Inflammatory macrophage treated with lipopolysaccharide for 1 hour (primary cell): Measurements from ENCODE around the gene SRGAP3.

Experiments used
- DNase-seq, 2 donors: peaks; one replicate each; pipeline ENCODE4 v3.0.0-alpha.2; 2020 to 2022

Gene SRGAP3

DNA sequence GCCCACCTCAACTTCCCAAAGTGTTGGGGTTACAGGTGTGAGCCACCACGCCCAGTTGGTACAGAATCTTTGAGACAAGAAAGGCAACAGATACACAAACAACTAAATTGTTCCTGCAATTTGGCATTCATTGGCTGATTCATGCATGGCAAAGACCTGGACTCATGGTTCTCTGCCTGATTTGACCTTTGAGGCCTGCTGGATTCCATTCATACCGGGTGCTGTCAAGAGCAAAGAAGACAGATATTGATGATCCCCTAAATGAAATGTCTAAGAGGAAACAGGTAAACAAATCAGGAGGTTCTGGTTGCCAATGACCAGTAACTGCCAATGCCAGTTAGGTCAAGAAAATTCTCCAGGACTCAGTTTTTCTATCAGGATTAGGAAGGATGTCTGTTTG is 242.2 kb downstream of the SRGAP3 start:
- no peak for DNase-seq

DNA sequence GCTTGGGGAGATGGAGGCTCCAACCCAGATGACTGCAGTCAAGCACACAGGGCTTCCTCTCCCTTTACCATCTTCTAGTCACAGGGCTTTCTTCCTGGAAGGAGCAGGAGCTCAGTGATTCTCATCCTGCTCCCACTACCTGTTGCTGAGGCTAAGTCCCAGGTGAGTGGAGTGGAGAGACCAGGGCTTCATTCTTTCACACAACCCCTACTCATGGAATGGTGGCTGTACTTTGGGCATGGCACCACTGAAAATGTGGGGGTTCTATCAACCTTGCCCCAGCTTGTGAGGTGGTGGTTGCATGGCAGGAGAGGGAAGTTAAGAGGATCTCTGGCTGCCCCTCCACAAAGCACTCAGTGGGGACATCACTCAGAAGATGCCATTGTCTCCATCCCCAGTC is 249.4 kb downstream of the SRGAP3 start:
- DNase-seq: no peak

DNA sequence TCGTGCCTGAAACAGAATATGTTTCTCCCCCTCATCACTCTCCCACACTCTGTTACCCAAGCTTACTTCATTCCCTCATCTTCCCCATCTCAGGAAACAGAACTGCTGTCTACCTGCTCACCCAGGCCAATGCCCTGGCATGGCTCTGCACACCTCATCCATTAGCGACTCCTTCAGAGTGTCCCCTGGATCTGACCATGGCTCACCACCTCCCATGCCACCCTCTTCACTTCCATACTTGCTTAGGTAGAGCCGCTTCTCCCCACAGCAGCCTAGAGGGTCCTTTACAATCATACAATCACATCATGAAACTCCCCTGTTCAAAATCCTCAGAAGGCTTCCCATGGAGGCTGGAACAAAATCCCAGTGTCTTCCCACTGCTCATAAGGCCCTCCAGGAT is 252.3 kb downstream of the SRGAP3 start:
- no peak for DNase-seq

DNA sequence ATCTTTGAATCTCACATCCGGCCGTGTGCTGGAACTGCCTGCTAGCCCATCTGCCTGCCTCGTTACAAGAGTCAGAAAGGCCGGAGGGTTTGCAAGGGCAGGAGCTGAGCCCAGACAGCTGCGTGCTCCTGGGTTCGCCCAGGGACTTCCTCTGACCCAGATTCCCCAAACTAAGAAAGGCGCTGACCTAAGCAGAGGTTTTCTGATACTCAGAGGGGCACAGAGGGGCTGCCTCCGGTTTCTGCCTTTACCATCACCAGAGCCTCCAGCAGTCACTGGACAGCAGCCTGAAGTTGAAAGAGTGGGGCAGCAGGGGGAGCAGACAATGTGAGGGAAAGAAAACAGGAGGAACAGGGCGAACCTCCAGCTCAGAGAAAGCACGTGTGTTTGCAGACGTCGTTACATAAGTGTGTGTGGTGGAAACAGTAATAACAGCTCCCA is 252.7 kb downstream of the SRGAP3 start:
- no peak for DNase-seq

DNA sequence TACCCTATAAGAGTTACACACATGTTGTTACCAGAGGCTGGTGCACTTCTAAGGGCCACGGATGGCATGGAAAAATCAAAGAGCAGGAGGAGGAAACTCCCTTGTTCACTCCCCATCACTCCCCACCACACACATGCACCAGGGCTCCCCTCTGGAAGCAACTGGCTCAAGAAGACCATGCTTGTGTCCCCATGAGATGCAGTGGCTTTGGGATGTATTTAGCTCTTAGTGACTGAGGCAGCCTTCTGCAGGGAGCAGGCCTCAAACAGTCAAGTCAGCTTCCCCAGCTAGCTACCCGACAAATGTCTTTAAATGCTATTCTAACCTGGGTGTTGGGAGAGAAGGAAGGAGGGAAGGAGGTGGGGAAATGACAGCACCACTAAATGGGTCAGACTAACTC is 253.2 kb downstream of the SRGAP3 start:
- DNase-seq: no peak

DNA sequence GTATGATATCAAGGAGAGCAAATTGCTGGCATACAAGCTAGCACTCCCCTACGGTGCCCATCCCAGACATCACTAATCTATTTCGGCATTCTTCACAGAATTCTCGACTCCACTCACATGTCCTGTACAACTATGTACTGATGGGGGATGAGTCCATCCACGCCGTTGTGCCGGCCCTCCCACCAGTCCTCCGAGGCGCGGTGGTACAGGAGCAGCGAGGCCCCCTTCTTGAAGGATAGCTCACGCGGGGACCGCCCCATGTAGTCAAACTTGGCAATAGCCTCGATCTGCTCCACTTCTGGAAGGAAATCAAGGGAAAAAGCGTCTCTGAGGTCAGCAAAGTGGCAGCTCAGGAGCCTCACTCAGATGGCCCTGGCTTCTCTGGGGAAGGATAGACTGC is 255.2 kb downstream of the SRGAP3 start:
- DNase-seq: no peak

DNA sequence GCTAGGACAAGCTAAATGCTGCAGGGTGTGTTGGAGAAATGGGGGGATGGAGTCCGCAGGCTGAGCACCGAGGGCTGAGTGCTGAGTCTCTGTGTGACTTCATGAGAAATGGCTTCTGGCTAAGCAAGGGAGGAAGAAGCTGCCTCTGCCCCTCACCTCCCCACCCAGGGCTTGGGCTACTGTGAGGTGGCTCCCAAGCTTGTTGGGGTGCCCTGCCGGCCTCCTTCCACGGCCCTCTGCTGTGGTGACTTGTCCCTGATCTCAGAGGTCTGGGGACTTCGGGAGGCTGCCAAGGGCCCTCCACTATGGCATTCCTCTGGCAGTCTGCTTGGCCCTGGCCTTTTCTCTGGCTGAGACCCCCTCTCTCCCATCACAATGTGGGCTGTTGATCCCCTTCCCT is 256.1 kb downstream of the SRGAP3 start:
- DNase-seq: no peak

DNA sequence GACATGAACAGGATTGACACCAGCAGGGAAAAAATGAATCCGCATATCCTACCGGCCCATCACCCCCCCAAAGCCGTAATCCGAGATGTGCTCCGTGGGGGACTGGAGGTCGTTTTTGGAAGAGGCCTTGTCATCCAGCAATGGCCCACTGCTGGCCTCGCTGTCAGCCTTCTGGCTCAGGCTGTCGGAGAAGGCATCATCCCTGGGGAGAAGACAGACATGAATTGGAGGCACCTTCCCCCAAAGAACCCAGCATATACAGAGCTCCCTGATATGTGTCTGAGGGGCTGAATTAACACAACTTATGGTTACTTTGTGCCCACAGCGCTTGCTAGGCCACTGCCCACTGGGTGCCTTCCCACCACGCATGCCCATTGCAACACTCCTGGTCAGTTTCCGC is 256.6 kb downstream of the SRGAP3 start:
- no peak for DNase-seq

DNA sequence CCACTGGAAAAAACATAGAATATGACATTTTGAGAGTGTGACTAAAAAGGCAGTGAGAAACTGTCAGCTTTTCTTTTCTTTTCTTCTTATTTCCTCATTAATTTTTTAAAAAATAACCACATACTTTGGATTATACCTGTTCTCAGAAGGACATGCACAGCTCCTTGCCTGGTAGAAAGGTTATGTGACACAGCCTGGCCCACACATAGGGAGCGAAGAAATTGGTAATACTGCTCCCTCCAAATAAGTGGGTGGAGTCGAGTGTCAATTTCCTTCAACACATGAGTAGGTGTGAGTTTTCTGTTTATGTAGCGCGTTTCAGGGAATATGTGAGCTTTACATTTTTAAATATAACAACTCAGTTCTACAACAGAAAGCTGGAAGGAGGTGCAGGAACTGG is 257.2 kb downstream of the SRGAP3 start:
- DNase-seq: no peak

DNA sequence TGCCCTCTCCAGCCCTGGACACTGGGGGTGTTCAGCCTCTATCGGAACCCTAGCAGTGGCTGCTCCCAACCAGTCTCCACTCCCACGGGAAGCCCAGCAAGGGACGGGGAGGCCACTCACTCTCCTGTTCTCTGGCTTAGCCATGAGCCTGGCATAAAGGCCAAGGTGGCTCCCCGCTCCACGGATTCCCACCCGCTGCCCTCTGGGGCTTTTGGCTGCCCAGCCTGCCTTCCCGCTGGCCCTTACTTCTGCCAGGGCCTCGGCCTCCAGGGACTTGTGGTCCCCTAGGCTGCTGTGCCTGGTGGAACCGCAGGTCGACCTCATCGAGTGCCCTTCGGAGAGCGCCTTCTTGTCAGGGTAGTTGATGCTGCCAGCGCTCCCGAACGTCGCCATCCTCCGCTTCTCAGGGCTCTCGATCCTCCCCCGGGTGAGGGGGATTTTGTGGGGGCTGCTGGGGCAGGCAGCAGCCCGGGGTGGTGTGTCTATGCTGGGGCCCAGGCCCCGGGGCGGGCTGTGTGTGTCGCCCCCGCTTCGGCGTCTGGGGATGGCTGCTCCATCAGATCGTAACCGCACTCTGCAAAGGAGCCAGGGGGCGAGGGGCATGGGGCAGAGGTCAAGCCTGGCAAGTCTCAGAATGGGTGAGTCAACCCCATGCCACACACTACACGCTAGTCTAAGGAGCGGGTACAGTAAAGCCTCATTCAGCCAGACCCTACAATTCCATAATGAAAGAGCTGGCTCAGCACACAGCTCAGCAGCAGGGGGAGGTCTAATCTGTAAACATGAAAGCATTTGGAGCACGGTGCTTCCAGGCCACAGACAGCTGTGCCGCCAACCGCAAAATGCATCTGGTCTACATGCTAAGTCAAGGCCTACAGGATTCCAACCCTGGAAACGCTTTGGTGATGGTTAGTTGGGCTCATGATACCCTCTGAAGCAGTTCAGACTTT is 258.9 kb downstream of the SRGAP3 start:
- no peak for DNase-seq

DNA sequence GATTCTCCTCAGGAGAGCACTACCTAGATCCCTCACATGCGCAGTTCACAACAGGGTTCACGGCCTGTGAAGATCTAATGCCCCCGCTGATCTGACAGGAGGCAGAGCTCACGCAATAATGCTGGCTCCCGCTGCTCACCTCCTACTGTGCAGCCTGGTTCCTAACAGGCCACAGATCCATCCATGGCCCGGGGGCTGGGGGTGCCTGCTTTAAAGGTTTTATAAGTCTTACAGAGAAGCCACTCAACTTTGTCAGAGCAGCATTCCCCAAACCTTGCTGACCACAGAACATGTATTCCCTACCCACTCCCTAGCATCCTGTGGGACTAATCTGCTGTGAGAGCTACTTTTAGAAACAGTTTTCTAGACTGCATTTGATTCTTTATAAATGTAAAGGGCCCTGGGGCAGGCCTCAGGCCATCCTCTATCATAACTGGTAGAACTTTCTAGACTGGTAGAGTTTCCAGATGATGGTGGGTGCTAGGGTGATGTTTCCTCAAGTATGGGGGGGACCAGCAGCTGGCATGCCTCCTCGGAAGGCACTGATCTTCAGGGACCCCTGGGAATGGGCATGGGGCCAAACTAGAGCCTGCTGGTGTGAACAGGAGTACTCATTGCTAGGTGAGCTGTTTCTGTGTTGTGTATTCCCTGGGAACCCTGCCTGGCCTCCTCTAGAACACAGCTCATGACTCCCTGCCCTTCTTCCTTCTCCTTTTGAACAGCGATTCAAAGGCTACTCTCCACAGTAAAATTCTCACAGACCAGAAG is 260.5 kb downstream of the SRGAP3 start:
- DNase-seq: no peak

DNA sequence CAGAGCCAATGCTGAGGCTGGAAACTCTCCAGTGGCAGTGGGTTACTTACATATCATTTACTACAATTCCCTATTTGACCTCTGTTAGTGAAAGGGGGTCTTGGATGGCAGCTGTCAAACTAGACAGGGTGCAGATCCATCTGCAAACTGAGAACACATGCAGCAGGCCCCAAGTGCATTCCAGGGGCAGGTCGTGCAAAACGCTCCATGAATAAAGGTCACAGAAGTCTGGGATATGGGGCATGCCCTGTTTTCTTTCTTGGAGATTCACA is 261.1 kb downstream of the SRGAP3 start:
- DNase-seq: no peak

DNA sequence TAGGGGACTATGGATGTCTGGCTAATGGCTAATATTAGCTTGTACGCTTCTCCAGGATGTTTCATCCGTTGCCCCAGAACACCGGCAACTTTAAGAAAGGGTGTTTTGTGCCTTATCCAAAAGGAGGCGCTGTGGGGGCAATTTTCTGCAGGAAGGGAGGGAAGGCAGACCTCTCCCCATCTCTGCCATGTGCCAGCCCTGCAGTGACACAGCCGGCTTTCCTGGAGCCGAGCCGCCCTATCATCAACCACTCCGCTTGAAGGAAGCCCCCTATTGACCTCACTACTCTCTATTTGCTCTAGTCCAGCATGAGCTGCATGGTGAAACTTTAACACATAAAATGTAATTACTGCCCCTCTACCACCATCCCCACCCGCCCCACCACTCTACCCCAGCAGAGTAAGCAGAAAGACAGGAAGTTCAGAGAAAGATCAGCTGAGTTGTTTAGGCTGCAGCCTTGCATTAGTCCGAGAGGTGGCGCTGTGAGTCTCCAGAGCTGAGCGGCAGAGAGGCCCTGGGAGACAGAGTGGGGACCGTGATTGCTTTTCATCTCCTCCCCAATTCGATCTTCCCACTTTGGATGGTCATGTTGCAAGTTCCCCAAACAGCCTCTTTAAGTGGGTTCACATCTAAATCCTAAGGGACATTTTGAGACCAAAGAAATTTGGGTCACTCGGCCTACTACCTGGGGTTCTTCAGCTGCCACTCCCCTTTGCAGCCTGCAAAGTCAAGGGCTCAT is 261.6 kb downstream of the SRGAP3 start:
- DNase-seq: peak; percentile 52 to 79

DNA sequence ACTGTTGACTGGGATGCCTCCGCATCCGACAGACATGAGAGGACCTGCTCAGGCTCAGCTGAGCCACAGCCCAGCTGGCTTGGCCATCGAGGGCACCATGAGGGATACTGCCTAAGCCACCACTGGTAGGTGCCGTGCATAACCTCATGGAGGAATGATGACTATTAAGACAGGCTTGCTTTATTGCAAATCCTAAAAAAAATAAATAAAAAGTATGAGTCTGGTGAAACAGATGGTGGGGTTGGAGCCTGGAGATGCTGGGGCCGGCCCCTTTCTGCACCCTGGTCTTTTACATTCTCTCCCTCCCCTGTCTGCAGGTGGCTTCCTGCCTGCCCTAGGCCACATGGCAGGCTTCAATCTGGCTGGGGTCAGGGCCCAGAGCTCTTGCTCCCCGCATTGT is 262.2 kb downstream of the SRGAP3 start:
- DNase-seq: no peak

DNA sequence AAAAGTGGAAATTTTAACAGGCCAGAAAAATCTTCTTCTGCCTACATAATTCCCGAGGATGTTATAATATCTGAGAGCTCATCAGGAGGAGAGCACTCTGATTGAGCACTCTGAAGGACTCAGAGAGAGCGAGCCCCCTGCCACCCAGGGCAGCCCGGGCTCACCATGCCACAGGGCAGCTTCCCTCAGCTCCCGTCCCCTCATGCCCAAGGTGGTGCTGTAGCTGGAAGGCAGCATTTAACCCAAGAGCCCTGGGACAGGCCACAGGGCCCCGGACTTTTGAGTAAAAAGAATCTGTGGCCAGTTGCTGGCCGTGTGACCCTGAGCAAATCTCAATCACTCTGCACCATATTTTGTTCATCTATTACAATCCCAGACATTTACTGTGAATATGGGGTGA is 262.7 kb downstream of the SRGAP3 start:
- DNase-seq: no peak

DNA sequence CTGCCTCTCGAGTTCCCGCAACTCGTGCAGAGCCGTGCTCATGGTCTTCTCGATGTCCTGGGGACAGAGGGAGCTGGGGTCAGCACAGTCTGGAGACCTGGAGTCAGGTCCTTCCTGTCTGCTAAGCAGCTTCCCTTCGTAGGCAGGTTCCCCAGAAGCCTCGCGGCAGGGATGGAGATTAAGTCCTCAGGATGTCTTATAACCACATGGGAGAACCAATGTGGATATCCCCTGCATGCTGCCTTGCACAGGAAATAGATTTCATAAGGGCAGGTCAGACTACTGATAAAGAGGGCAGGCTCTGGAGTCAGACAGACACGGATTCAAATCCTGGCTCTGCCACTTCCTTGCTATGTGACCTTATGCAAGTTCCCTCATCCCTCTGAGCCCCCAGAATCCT is 263.6 kb downstream of the SRGAP3 start:
- no peak for DNase-seq

DNA sequence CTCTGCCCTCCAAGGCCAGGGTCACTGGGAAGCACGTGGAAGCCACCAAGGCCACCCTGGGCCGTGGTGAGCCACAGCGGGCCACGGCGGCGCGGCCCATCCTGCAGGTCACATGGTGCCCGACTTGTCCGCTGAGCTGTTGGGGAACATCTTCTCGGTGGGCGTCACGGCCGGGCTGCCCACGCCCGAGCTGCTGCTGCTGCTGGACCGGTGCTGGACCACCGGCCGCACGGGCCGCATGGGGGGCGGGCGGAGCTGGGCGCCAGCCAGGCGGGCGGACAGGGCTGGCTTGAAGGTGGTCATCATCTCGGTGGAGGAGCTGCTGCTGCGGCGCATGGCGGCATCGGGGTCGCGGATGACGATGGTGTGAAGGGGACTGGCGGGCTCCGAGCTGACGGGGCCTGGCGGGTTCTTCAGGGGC is 264.0 kb downstream of the SRGAP3 start:
- DNase-seq: no peak

DNA sequence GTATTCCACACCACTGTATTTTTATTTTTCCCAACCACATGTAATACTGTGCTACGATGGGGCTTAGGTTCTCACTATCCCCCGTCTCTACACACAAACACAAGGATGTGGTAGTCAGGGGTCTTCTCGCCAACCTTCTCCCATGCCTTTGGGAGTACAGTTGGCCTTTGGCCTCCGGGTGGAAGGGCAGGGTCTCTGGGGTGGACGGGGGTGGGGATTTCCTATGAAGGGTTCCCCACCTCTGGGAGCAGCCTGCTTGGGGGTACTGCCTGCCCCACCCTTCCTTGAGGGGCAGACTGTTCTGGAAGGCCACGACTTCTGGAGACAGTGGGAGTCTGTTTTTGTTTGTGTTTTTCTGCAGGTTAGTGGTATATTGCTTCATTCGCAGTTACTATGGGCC is 264.9 kb downstream of the SRGAP3 start:
- DNase-seq: no peak

DNA sequence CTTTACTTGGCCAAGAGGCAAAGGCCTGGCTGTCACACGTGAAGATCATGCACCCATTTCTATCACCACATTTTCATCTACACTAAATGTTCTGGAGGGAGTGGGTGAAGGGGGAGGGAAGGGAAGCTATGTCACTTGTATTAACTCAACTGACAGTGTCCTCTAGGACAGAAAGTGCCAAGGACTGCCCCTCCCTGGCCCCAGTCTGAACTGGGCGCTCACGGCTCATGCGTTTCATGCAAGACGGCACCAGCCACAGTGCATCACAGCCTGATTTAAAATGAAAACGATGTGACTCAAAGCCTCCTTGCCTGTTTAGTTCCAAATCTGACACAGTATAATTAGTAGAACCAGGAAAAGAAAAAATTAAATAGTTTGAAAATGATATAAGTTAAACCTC is 265.4 kb downstream of the SRGAP3 start:
- no peak for DNase-seq

DNA sequence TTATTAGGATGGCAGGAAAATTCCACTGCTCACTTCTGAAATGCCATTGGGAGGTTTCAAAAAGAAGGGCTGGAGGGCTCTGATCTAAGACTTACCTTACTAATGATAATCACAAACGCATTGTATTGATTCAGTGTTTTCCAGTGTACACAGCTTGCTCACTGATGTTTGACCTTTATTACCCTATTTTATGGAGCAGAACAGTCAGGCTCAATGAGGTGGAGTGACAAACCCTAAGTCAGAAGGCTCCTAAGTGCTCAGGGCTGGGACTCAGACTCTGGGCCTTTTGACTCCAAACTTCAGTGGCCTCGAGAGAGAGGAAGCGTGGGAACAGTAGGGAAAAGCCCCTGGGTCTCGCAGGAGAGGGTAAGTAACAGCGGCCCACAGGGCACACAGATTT is 265.9 kb downstream of the SRGAP3 start:
- no peak for DNase-seq

DNA sequence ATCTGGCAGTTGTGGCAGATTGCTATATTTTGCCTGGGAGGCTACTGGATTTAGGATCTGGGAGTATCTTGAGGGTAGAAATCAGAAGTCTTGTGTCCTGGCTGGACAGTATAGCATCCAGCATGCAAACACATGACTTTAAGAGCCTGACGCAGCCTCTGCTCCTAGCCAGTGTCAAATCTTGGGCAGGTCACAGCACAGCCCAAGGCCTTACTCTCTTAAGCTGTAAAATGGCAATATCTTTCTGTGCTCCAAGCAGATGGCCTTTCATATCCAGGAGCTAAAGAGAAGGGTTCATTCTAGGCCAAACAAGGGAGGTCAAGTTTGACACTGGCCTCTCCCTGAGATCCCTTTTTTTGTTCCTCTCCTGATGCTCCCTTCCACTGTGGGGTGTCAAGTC is 266.4 kb downstream of the SRGAP3 start:
- no peak for DNase-seq

DNA sequence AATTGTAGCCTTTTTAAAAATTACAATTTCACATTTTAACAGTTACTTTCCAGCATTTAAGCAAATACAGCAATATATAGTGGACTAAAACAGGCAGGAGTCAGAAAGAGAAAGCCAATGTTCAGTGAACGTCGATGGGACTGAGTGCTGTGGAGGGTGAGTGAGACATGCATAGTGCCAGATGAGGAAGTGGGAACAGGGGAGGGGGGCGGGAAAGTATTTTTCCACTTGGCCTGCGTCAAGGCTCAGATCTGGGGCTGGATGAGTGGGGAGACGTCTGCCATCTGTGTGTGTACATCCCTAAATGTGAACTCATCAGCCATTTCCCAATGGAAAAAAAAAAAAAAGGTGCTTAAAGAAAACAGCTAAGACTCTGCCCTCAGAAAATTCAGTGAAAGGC is 266.9 kb downstream of the SRGAP3 start:
- DNase-seq: peak; percentile 33 to 36

DNA sequence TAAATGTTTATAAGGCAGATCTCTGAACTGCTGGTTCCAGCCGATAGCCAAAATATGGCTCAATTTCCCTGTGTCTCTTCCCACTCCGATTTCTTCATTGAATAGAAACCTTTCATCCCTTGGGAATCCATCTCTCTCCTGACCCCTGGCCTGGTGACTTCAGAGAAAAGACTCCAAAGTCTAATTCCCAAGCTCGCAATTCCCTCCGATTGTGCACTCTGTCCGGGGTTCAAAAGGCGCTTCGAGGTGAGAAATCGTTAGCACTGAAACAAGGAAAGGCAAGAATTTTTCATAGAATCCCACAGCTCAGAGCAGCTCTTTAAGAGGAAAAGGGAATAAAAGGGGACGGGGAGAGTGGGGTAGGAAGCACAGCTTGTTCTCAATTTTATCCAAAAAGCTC is 267.7 kb downstream of the SRGAP3 start:
- no peak for DNase-seq

DNA sequence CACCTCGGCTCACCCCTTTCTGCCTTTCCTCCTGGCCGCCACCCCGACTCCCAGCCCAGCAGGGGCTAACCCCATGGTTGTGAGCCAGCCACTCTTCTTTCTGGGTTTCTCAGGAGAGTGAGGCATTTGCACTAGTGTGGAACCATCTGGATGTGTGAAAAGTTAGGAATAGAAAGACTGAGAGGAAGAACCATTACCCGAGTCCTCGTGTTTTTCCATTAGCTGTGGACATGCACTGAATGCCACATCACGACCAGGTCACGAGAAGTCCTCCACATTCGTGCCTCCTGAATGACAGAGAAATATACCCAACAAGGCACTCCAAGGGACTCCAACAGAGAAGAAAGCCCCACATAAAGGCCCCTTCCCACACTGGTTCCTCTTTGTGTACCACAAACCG is 268.1 kb downstream of the SRGAP3 start:
- no peak for DNase-seq
